HL-60 (cell line): ENCODE results near the gene DIP2B.

ENCODE experiments used
- CTCF ChIP-seq: IDR thresholded peaks from one replicate; pipeline ENCODE4 v1.5.1; 2011; ENCODE audit warnings: low read length, control low read depth, inconsistent platforms; ENCODE audit not compliant: insufficient read depth
- POLR2AphosphoS5 ChIP-seq: IDR thresholded peaks from 2 replicates; pipeline ENCODE4 v1.6.1; 2012; ENCODE audit warnings: low read depth

- TF ChIP-seq CTCF = no peak
- no peak for TF ChIP-seq POLR2AphosphoS5
These were observed 24.6 kb downstream of the DIP2B start for GRCh38 chr12:50529345-50529744.
